Uterus (tissue), 4 donors: ENCODE measurements around the gene PRKG2. TPM values are rescaled to one million over a fixed set of nuclear protein-coding genes. Genes with fewer than 3 reads are reported as not detected.
A peak's percentile ranks its signal among the peaks of the same experiment; 100 is the strongest.

Source experiments
- DNase-seq, 2 donors: peaks; one replicate each; pipeline ENCODE4 v3.0.0-alpha.2; 2019 to 2020
- H3K27ac ChIP-seq, 2 donors: fragments of 200-600 bp; sonication (generic); 1 replicate in 1 of 2; 2 replicates in 1 of 2; pipeline ENCODE4 v1.5.1; 2016 to 2018
- H3K27me3 ChIP-seq, 2 donors: fragments of 200-600 bp; sonication (generic); one replicate each; pipeline ENCODE4 v1.5.1; 2018 to 2019; ENCODE audit warnings: control low read depth in 1 of 2
- H3K36me3 ChIP-seq, 2 donors: fragments of 200-600 bp; sonication (generic); one replicate each; pipeline ENCODE4 v1.5.1; 2019; ENCODE audit warnings: control low read depth in 1 of 2
- H3K4me1 ChIP-seq, 2 donors: fragments of 200-600 bp; sonication (generic); one replicate each; pipeline ENCODE4 v1.5.1; 2018 to 2019; ENCODE audit warnings: control low read depth in 1 of 2
- H3K4me3 ChIP-seq, 2 donors: fragments of 200-600 bp; sonication (generic); 1 replicate in 1 of 2; 2 replicates in 1 of 2; pipeline ENCODE4 v1.5.1; 2018 to 2019; ENCODE audit warnings: mild to moderate bottlenecking in 1 of 2
- H3K9me3 ChIP-seq, 2 donors: fragments of 200-600 bp; sonication (generic); one replicate each; pipeline ENCODE4 v1.5.1; 2019; ENCODE audit warnings: control low read depth in 1 of 2
- POLR2A ChIP-seq, 2 donors: fragments of 450-650 bp; IDR thresholded peaks; one replicate each; pipeline ENCODE4 v1.6.1; 2016; ENCODE audit warnings: antibody characterized with exemption in 2 of 2, mild to moderate bottlenecking in 1 of 2, moderate library complexity in 1 of 2
- intact Hi-C: fragments of 100-400 bp; cut with DNase I; formaldehyde crosslinking; loops from one replicate; pipeline ENCODE4 v1.15.1; 2023; ENCODE audit warnings: low total_unique reads
- total RNA-seq, 4 donors: library from RNA; depleted of rRNA in 3 of 4; stranded (reverse); fragments of >200 nt in 3 of 4; gene quantifications; one replicate each; pipeline versions ENCODE4 v1.1.0 to v1.2.4, GENCODE V29; 2014 to 2023
- TF ChIP-seq, protein P1 (sequence below), 4 experiments: fragments of 200-600 bp in 2 of 4; fragments of 450-650 bp in 2 of 4; sonication (generic) in 2 of 4; IDR thresholded peaks; one replicate each; pipeline ENCODE4 v1.5.1; 2016 to 2019; ENCODE audit warnings: antibody characterized with exemption in 4 of 4, mild to moderate bottlenecking in 2 of 4, moderate library complexity in 1 of 4
- donor health status: DM: yes; HTN: yes; CAD: no.

Gene PRKG2
- total RNA-seq, 4 donors from 2014 or later, result 0.18 to 4.4 TPM; not detected in 2

DNA sequence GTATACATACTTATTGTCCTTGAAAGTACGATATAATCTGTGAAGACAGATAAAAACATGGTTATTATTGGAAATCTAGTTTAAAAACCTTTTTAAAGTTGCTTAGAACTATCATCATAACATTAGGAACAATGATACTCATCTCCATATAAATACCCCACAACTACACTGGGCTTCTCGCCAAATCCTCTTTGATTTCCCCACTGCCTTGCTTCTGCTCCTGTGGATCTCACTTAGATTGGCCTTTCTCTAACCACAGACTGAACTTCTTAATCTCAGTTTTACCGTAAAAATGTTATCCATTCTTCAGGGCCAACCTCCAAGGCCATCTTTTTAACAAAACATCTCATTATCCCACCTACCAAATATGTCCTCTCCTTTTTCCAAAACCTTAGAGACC lies 77.6 kb downstream of the PRKG2 start:
- Histone ChIP-seq H3K27me3 (no peaks in the 10 kb centered on the region), H3K4me3 (no peak overlapping the region), H3K36me3 (no peaks in the 10 kb centered on the region), H3K9me3 (no peaks in the 10 kb centered on the region), H3K4me1 (no peaks in the 10 kb centered on the region), H3K27ac (no peak overlapping the region)
- no peak for DNase-seq
- TF ChIP-seq, protein P1, sequence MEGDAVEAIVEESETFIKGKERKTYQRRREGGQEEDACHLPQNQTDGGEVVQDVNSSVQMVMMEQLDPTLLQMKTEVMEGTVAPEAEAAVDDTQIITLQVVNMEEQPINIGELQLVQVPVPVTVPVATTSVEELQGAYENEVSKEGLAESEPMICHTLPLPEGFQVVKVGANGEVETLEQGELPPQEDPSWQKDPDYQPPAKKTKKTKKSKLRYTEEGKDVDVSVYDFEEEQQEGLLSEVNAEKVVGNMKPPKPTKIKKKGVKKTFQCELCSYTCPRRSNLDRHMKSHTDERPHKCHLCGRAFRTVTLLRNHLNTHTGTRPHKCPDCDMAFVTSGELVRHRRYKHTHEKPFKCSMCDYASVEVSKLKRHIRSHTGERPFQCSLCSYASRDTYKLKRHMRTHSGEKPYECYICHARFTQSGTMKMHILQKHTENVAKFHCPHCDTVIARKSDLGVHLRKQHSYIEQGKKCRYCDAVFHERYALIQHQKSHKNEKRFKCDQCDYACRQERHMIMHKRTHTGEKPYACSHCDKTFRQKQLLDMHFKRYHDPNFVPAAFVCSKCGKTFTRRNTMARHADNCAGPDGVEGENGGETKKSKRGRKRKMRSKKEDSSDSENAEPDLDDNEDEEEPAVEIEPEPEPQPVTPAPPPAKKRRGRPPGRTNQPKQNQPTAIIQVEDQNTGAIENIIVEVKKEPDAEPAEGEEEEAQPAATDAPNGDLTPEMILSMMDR (IDR thresholded peaks at IDR 0.05), result no peak
- intact Hi-C loops, result no loop called here

GRCh38 chr4:81136161-81136905 lies 78.7 kb downstream of the PRKG2 start:
- H3K27me3 ChIP-seq, result no peaks in the 10 kb centered on the region
- no peaks in the 10 kb centered on the region for H3K36me3 ChIP-seq
- TF ChIP-seq, protein P1 (IDR thresholded peaks at IDR 0.05), result no peak
- TF ChIP-seq POLR2A (IDR thresholded peaks at IDR 0.05), result no peak
- H3K9me3 ChIP-seq, result no peaks in the 10 kb centered on the region
- H3K4me3 ChIP-seq, result no peak overlapping the region
- H3K27ac ChIP-seq, result peak overlapping the region; percentile 44 to 61
- no peaks in the 10 kb centered on the region for H3K4me1 ChIP-seq
- intact Hi-C loops, result no loop called here
- DNase-seq, result peak; percentile 34 to 41

DNA sequence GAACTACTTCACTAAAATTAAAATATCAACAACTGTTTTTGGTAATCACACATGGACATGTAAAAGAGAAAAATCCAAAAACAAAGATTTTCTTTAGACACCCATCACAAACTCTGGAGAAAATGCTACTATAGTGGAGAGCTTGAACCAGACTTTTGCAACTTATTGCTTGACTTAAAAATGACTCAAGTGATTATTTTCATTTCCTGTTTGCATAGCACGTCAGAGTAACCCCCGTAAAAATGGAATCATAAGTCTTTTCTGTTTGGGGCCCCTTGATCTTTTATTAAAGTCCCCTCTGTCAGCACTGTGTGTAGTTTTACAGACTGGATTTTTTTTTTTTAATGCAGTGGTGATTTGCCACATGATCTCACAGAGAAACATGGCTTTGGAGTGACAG lies 79.5 kb downstream of the PRKG2 start:
- intact Hi-C loops, result no loop called here
- TF ChIP-seq, protein P1 (IDR thresholded peaks at IDR 0.05), result no peak
- TF ChIP-seq POLR2A (IDR thresholded peaks at IDR 0.05), result no peak

GRCh38 chr4:81131563-81131962 lies 83.5 kb downstream of the PRKG2 start:
- no peak for DNase-seq
- Histone ChIP-seq H3K27me3 (no peaks in the 10 kb centered on the region), H3K36me3 (no peaks in the 10 kb centered on the region), H3K4me1 (no peaks in the 10 kb centered on the region), H3K9me3 (no peaks in the 10 kb centered on the region), H3K4me3 (no peak overlapping the region), H3K27ac (no peak overlapping the region)
- intact Hi-C loops, result no loop called here
- no peak for TF ChIP-seq POLR2A (IDR thresholded peaks at IDR 0.05)
- TF ChIP-seq, protein P1 (IDR thresholded peaks at IDR 0.05), result no peak

More for the DNA sequence above, 79.5 kb downstream of the PRKG2 start:
- Histone ChIP-seq H3K4me1 (no peaks in the 10 kb centered on the region), H3K27me3 (no peaks in the 10 kb centered on the region), H3K36me3 (no peaks in the 10 kb centered on the region), H3K27ac (peak overlapping the region in 1 of 2 donors; percentile 61), H3K4me3 (no peak overlapping the region), H3K9me3 (no peaks in the 10 kb centered on the region)
- no peak for DNase-seq

DNA sequence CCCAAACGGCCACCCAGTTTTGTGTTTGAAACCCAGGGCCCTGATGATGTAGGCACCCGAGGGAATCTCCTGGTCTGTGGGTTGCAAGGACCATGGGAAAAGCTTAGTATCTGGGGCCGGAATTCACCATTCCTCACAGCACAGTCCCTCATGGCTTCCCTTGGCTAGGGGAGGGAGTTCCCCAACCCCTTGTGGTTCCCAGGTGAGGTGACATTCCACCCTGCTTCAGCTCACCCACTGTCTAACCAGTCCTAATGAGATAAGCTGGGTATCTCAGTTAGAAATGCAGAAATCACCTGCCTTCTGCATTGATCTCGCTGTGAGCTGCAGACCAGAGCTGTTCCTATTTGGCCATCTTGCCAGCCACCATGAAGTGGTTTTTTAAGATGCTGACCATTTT lies 84.0 kb downstream of the PRKG2 start:
- H3K4me1 ChIP-seq, result no peaks in the 10 kb centered on the region
- H3K27ac ChIP-seq, result no peak overlapping the region
- H3K9me3 ChIP-seq, result no peaks in the 10 kb centered on the region
- no peak overlapping the region for H3K4me3 ChIP-seq
- H3K27me3 ChIP-seq, result no peaks in the 10 kb centered on the region
- DNase-seq, result no peak
- intact Hi-C loops, result no loop called here
- no peaks in the 10 kb centered on the region for H3K36me3 ChIP-seq
- TF ChIP-seq, protein P1 (IDR thresholded peaks at IDR 0.05), result no peak
- no peak for TF ChIP-seq POLR2A (IDR thresholded peaks at IDR 0.05)
